K562 (cell line): ENCODE results near the gene FANCI. TPM values are rescaled to one million over a fixed set of nuclear protein-coding genes. Genes with fewer than 3 reads are reported as not detected.

Experiments
- ATAC-seq: fragments of 200-7000 bp; cut with Tn5 transposase; 3 replicates; pipeline ENCODE4 v1.9.1; 2020; ENCODE audit warnings: moderate library complexity
- BruUV-seq: library from RNA; stranded (reverse); fragments of 400-500 nt; replicated peaks from 2 replicates; lab custom pipeline; 2021; lab: Mats Ljungman, UMichigan
- CTCF ChIA-PET: fragments of 300-600 bp; formaldehyde crosslinking; extraction: SDS; loops from one replicate; lab custom pipeline; 2021; ENCODE audit warnings: low intra/inter-chr PET ratio; lab: Yijun Ruan, JAX
- POLR2A ChIA-PET: fragments of 300-600, 350-650 bp; sonication (Branson Sonifier 250); formaldehyde crosslinking; extraction: SDS; loops from one replicate; lab custom pipeline; 2021; ENCODE audit warnings: antibody characterized with exemption, inconsistent platforms; lab: Yijun Ruan, JAX
- DNase-seq, 4 experiments: peaks; one replicate each; pipeline versions ENCODE4 v3.0.0 to v3.0.0-alpha.2; 2011 to 2018; ENCODE audit warnings: low spot score in 3 of 4, mixed read lengths in 3 of 4; ENCODE audit errors: extremely low read depth in 1 of 4
- FAIRE-seq: peaks from 2 replicates; lab custom pipeline; 2011; peaks lifted over from hg19 to GRCh38; lab: Jason Lieb, UNC
- H2AFZ ChIP-seq: 2 replicates; pipeline ENCODE4 v1.6.0; 2011; ENCODE audit warnings: low read depth, low read length, control low read depth, inconsistent platforms
- H3K27ac ChIP-seq: fragments of 200-600 bp; 3 replicates; pipeline ENCODE4 v1.8.0; 2011; ENCODE audit warnings: low read depth, mild to moderate bottlenecking, control low read depth, inconsistent platforms, low read length, moderate library complexity, mixed read lengths; ENCODE audit errors: extremely low read depth
- H3K27me3 ChIP-seq, 2 experiments: fragments of 300-600 bp in 1 of 2; 2 replicates in 1 of 2; 3 replicates in 1 of 2; pipeline versions ENCODE4 v1.6.0 to v1.8.0; 2011; ENCODE audit warnings: inconsistent platforms in 2 of 2, low read length in 2 of 2, mild to moderate bottlenecking in 1 of 2, mixed read lengths in 1 of 2, moderate library complexity in 1 of 2; ENCODE audit not compliant: control insufficient read depth in 2 of 2, insufficient read depth in 2 of 2
- H3K36me3 ChIP-seq: fragments of 300-600 bp; 3 replicates; pipeline ENCODE4 v1.8.0; 2011; ENCODE audit warnings: mild to moderate bottlenecking, low read length, inconsistent platforms; ENCODE audit not compliant: control insufficient read depth, insufficient read depth
- H3K4me1 ChIP-seq, 2 experiments: fragments of 200-600 bp in 1 of 2; replicated peaks in 1 of 2; 2 replicates in 1 of 2; 3 replicates in 1 of 2; pipeline versions ENCODE4 v1.5.1 to v1.8.0; 2011; ENCODE audit warnings: inconsistent platforms in 2 of 2, low read length in 2 of 2, mild to moderate bottlenecking in 1 of 2, mixed read lengths in 1 of 2, moderate library complexity in 1 of 2; ENCODE audit not compliant: control insufficient read depth in 2 of 2, insufficient read depth in 2 of 2
- H3K4me2 ChIP-seq: 2 replicates; pipeline ENCODE4 v1.6.1; 2011; ENCODE audit warnings: low read length, control low read depth, inconsistent platforms, mixed read lengths; ENCODE audit not compliant: insufficient read depth
- H3K4me3 ChIP-seq: fragments of 200-600 bp; sonication (generic), shearing (Covaris generic); 2 replicates; pipeline ENCODE4 v1.5.1; 2016; ENCODE audit warnings: control low read depth, inconsistent platforms
- H3K79me2 ChIP-seq: fragments of 200-600 bp; 3 replicates; pipeline ENCODE4 v1.8.0; 2011; ENCODE audit warnings: low read length, inconsistent platforms; ENCODE audit not compliant: control insufficient read depth, insufficient read depth
- H3K9ac ChIP-seq, 2 experiments: 2 replicates each; pipeline versions ENCODE4 v1.6.0 to v1.6.1; 2011; ENCODE audit warnings: low read depth in 2 of 2, low read length in 2 of 2, control low read depth in 1 of 2, inconsistent platforms in 1 of 2, mild to moderate bottlenecking in 1 of 2, mixed read lengths in 1 of 2; ENCODE audit not compliant: insufficient read depth in 1 of 2
- H3K9me1 ChIP-seq: one replicate; pipeline ENCODE4 v1.6.0; 2011; ENCODE audit warnings: inconsistent platforms, mild to moderate bottlenecking, low read length, moderate library complexity; ENCODE audit not compliant: control insufficient read depth, insufficient read depth
- H3K9me3 ChIP-seq: replicated peaks from 2 replicates; pipeline ENCODE4 v1.5.1; 2011; ENCODE audit warnings: low read depth, low read length, inconsistent platforms; ENCODE audit not compliant: control insufficient read depth, insufficient read depth
- H4K20me1 ChIP-seq: replicated peaks from 2 replicates; pipeline ENCODE4 v1.6.1; 2011; ENCODE audit warnings: low read length, inconsistent platforms, mixed read lengths; ENCODE audit not compliant: control insufficient read depth, insufficient read depth
- ATF1 ChIP-seq, 2 experiments: fragments of 450-650 bp in 1 of 2; IDR thresholded peaks; 2 replicates each; pipeline ENCODE4 v1.6.1; 2016; ENCODE audit warnings: missing compliant biosample characterization in 1 of 2, missing genetic modification characterization in 1 of 2
- HDAC6 ChIP-seq: IDR thresholded peaks from 2 replicates; pipeline ENCODE4 v1.6.1; 2012; ENCODE audit warnings: low read depth, mild to moderate bottlenecking, control low read depth, inconsistent platforms, low read length, moderate library complexity
- KAT2B ChIP-seq: IDR thresholded peaks from one replicate; pipeline ENCODE4 v1.6.1; 2012; ENCODE audit warnings: low read depth, mild to moderate bottlenecking, control low read depth, inconsistent platforms, low read length, moderate library complexity
- ZNF165 ChIP-seq: fragments of 250-450 bp; sonication (Bioruptor Pico); IDR thresholded peaks from 2 replicates; pipeline ENCODE4 v1.4.0; 2020; ENCODE audit warnings: borderline replicate concordance
- WGBS: fragments of 100-300 bp; shearing (Covaris generic); methylation state at CpG from one replicate; pipeline ENCODE4 v1.1.6; 2016; ENCODE audit warnings: low coverage, mixed read lengths; ENCODE audit not compliant: insufficient coverage; ENCODE audit errors: missing lambda C conversion rate; 5-methylcytosine and 5-hydroxymethylcytosine counted together
- in situ Hi-C: fragments of 300-500 bp; cut with MboI; formaldehyde crosslinking; loops from 4 replicates; pipeline ENCODE4 v1.15.0; 2018; ENCODE audit warnings: inconsistent platforms, mixed read lengths
- intact Hi-C: fragments of 100-400 bp; cut with micrococcal nuclease; formaldehyde crosslinking; loops from 2 replicates; pipeline ENCODE4 v1.14.2; 2022
- polyA plus RNA-seq, 8 experiments: library from polyadenylated mRNA; depleted of rRNA in 4 of 8; stranded (reverse) in 5 of 8; unstranded in 3 of 8; fragments of >200 nt; fragmentation: Nextera tagmentation in 2 of 8; fragmentation: Illumina TruSeq in 1 of 8; extraction: Ambion mirVana in 2 of 8; extraction: Trizol in 1 of 8; gene quantifications; 2 replicates each; pipeline versions ENCODE4 v1.2.1 to v1.2.3, GENCODE V29; 2011 to 2014; ENCODE audit warnings: inconsistent platforms in 1 of 8, missing spikeins in 1 of 8
- total RNA-seq, 7 experiments: library from RNA; depleted of rRNA in 6 of 7; stranded (reverse); fragments of >200 nt in 6 of 7; fragmentation: Illumina TruSeq in 2 of 7; extraction: Trizol in 2 of 7; gene quantifications; 2 replicates each; pipeline versions ENCODE4 v1.2.1 to v1.2.3, GENCODE V29; 2011 to 2021; ENCODE audit warnings: low replicate concordance in 1 of 7
- TF ChIP-seq, protein P1 (sequence below): fragments of 250-450 bp; sonication (Bioruptor Pico); IDR thresholded peaks from 2 replicates; pipeline ENCODE4 v1.5.0; 2020; ENCODE audit warnings: mild to moderate bottlenecking, borderline replicate concordance

The FANCI gene
- total and polyA plus RNA-seq, 9 of the 15 experiments (the other 6 are each of a cell fraction or from before 2014, with no cell fraction given), result 72.1 to 165 (median 131) TPM

DNA sequence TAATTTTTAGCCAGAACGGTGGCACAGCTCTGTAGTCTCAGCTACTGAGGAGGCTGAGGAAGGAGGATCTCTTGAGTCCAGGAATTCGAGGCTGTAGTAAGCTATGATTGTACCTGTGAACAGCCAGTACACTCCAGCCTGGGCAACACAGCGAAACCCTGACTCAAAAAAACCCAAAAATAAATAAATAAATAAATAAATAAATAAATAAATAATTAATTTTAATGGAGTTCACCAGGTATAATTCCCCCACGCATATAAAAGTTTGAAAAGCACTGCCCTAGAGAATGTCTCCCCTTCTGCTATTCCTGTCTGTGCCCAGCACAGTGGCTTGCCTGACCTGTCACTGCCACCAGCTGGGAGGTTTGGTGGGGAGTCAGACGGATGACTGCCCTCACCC is 18.2 kb upstream of the FANCI start:
- Histone ChIP-seq H4K20me1 (no peaks in the 10 kb centered on the region), H3K36me3 (no peaks in the 10 kb centered on the region), H3K9ac (peak overlapping the region in 1 of 2 experiments; percentile 39; a peak in 1 of 4 replicates), H3K9me1 (no peaks in the 10 kb centered on the region), H2AFZ (no peak overlapping the region; the same call in 1 of the 2 replicates), H3K4me1 (peaks cover 16 to 18% of the 10 kb centered on the region in 2 experiments; a peak in 4 of 5 replicates), H3K27me3 (no peaks in the 10 kb centered on the region), H3K4me2 (peak overlapping the region; percentile 55; the same call in 1 of the 2 replicates), H3K9me3 (no peaks in the 10 kb centered on the region), H3K27ac (no peak overlapping the region), H3K79me2 (no peaks in the 10 kb centered on the region), H3K4me3 (no peak overlapping the region)
- intact Hi-C loops (no loop called here), in situ Hi-C loops (no loop called here)
- DNase-seq, result no peak
- TF ChIP-seq, protein P1, sequence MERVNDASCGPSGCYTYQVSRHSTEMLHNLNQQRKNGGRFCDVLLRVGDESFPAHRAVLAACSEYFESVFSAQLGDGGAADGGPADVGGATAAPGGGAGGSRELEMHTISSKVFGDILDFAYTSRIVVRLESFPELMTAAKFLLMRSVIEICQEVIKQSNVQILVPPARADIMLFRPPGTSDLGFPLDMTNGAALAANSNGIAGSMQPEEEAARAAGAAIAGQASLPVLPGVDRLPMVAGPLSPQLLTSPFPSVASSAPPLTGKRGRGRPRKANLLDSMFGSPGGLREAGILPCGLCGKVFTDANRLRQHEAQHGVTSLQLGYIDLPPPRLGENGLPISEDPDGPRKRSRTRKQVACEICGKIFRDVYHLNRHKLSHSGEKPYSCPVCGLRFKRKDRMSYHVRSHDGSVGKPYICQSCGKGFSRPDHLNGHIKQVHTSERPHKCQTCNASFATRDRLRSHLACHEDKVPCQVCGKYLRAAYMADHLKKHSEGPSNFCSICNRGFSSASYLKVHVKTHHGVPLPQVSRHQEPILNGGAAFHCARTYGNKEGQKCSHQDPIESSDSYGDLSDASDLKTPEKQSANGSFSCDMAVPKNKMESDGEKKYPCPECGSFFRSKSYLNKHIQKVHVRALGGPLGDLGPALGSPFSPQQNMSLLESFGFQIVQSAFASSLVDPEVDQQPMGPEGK (CRISPR knock-in tag), result no peak
- TF ChIP-seq ATF1 (CRISPR knock-in tag; IDR thresholded peaks at IDR 0.05) (no peak), ATF1 (tag; IDR thresholded peaks at IDR 0.05) (no peak), HDAC6 (no peak), ZNF165 (CRISPR knock-in tag) (no peak), KAT2B (no peak)
- ChIA-PET CTCF (no interaction called here), POLR2A (interaction anchor here (0.7 kb wide), 2 partner anchors 168 to 1592 kb away, joined by 3 read pairs; no protein-coding TSS in a partner anchor)
- ATAC-seq, result no peak
- 73% methylated on average over 5 of the region's 5 CpGs for WGBS
- no peak for FAIRE-seq
- BruUV-seq, result no TSS peak
